ENCODE results near the gene DEDD. TPM values are rescaled to one million over a fixed set of nuclear protein-coding genes. Genes with fewer than 3 reads are reported as not detected.

The DEDD gene
- total RNA-seq, 6 donors from 2014 or later: 26.7 to 45.1 (median 35.1) TPM

- TF ChIP-seq CTCF (IDR thresholded peaks at IDR 0.05) (no peak), EP300 (IDR thresholded peaks at IDR 0.05) (no peak), POLR2AphosphoS5 (IDR thresholded peaks at IDR 0.05) (no peak), POLR2A (IDR thresholded peaks at IDR 0.05) (no peak)
- ATAC-seq (ENCODE audit: low FRiP score in 2 of 2) (no peak), DNase-seq (no peak)
- Histone ChIP-seq H3K4me1 (peaks cover 16 to 43% (median 18%) of the 10 kb centered on the region in 4 donors), H3K27ac (no peak overlapping the region), H3K27me3 (no peaks in the 10 kb centered on the region), H3K9me3 (no peaks in the 10 kb centered on the region), H3K36me3 (peaks cover 0 to 12% (median 4%) of the 10 kb centered on the region in 4 donors), H3K4me3 (no peak overlapping the region)
- 63 to 74% methylated on average over 2 of the region's 2 CpGs for WGBS, 2 donors
Observed at GRCh38 chr1:161111527-161111926, 20.9 kb downstream of the DEDD start.

DNA sequence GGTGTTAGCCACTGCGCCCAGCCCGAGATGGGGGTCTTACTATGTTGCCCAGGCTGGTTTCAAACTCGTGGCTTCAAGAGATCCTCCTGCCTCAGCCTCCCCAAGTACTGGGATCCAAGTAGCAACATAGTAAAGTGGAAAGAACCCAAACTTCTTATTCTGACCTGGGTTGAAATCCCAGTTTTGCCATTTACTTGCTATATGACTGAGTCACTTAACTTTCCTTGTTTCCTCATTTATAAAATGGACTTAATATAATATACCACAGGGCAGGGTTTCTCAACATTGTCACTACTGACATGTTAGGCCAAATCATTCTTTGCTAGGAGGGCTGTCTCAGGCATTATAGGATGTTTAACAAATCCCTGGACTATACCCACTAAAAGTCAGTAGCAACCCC is 21.4 kb downstream of the DEDD start:
- Histone ChIP-seq H3K4me3 (no peak overlapping the region), H3K27me3 (no peaks in the 10 kb centered on the region), H3K4me1 (peaks cover 12 to 39% (median 14%) of the 10 kb centered on the region in 4 donors), H3K36me3 (peaks cover 0 to 12% (median 4%) of the 10 kb centered on the region in 4 donors), H3K27ac (no peak overlapping the region), H3K9me3 (no peaks in the 10 kb centered on the region)
- TF ChIP-seq EP300 (IDR thresholded peaks at IDR 0.05) (no peak), POLR2AphosphoS5 (IDR thresholded peaks at IDR 0.05) (no peak), CTCF (IDR thresholded peaks at IDR 0.05) (no peak), POLR2A (IDR thresholded peaks at IDR 0.05) (no peak)
- ATAC-seq (ENCODE audit: low FRiP score in 2 of 2): no peak
- no peak for DNase-seq
- 96 to 100% methylated on average over 3 of the region's 3 CpGs for WGBS, 2 donors

DNA sequence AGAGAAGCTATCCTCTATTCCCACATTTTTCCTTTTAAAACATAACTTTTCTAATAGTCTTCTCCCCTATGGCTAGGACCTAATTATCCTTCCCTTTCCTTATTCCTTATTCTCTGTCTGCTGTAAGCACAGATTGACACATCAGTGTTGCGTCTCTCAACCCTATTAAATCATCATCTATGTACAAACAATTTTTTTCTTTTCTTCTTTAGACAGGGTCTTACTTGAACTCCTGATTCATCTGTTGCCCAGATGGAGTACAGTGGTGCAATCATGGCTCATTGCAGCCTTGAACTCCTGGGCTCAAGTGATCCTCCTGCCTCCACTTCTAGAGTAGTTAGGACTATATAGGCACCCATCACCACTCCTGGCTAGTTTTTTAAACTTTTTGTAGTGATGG is 26.0 kb downstream of the DEDD start:
- DNase-seq (no peak), ATAC-seq (ENCODE audit: low FRiP score in 2 of 2) (no peak)
- TF ChIP-seq EP300 (IDR thresholded peaks at IDR 0.05) (no peak), CTCF (IDR thresholded peaks at IDR 0.05) (no peak), POLR2AphosphoS5 (IDR thresholded peaks at IDR 0.05) (no peak), POLR2A (IDR thresholded peaks at IDR 0.05) (no peak)
- peaks cover 4 to 22% (median 11%) of the 10 kb centered on the region in 4 donors for H3K36me3 ChIP-seq
- no peaks in the 10 kb centered on the region for H3K9me3 ChIP-seq
- no peaks in the 10 kb centered on the region for H3K27me3 ChIP-seq
- WGBS, 2 donors: 93 to 96% methylated on average over 1 of the region's 1 CpG
- H3K4me1 ChIP-seq: no peaks in the 10 kb centered on the region
- H3K27ac ChIP-seq: no peak overlapping the region
- no peak overlapping the region for H3K4me3 ChIP-seq

DNA sequence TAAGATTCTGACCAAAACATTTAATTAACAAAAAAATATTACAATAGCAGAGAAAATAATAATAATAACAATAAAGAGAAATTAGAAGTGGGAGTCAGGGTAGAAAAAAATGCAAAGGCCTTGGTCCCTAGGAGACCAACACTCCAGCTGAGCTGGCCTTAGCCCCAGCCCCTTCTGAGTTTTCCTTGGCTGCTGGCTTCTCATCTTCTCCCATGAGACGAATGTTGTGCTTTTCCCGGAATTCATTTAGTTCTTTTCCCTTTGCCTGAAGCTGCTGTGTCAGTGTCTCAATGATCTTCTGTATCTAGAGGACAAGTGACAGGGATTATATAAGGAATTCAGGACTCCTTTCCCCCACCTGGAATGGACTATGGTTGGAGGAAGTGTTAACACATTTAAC is 31.9 kb downstream of the DEDD start:
- 81 to 89% methylated on average over 2 of the region's 2 CpGs for whole genome bisulfite sequencing, 2 donors
- peaks cover 19 to 30% (median 23%) of the 10 kb centered on the region in 4 donors for H3K4me1 ChIP-seq

More for the DNA sequence above, 31.9 kb downstream of the DEDD start:
- no peaks in the 10 kb centered on the region for H3K9me3 ChIP-seq
- no peak for ATAC-seq (ENCODE audit: low FRiP score in 2 of 2)
- no peak overlapping the region for H3K27ac ChIP-seq
- DNase-seq: no peak
- H3K36me3 ChIP-seq: peaks cover 5 to 24% (median 11%) of the 10 kb centered on the region in 4 donors
- no peak overlapping the region for H3K4me3 ChIP-seq
- no peak for TF ChIP-seq POLR2AphosphoS5 (IDR thresholded peaks at IDR 0.05)
- TF ChIP-seq CTCF (IDR thresholded peaks at IDR 0.05): no peak
- no peak for TF ChIP-seq POLR2A (IDR thresholded peaks at IDR 0.05)
- no peak for TF ChIP-seq EP300 (IDR thresholded peaks at IDR 0.05)
- H3K27me3 ChIP-seq: no peaks in the 10 kb centered on the region
